ENCODE data around the gene ACAA1.

The ACAA1 gene

GRCh38 chr3:38118421-38119247 lies 18.3 kb downstream of the ACAA1 start:
- DNase-seq = no peak

- DNase-seq = no peak
Measured at GRCh38 chr3:38117748-38118420, 19.0 kb downstream of the ACAA1 start.

GRCh38 chr3:38117163-38117716 lies 19.7 kb downstream of the ACAA1 start:
- no peak for DNase-seq

GRCh38 chr3:38116471-38117162 lies 20.3 kb downstream of the ACAA1 start:
- DNase-seq = no peak

GRCh38 chr3:38115645-38116427 lies 21.1 kb downstream of the ACAA1 start:
- DNase-seq = no peak

- no peak for DNase-seq
Measured at GRCh38 chr3:38114875-38115644, 21.9 kb downstream of the ACAA1 start.

- no peak for DNase-seq
Measured at GRCh38 chr3:38114052-38114874, 22.7 kb downstream of the ACAA1 start.

- no peak for DNase-seq
Measured at GRCh38 chr3:38112378-38112761, 24.6 kb downstream of the ACAA1 start.

GRCh38 chr3:38111696-38112377 lies 25.1 kb downstream of the ACAA1 start:
- DNase-seq = no peak

- no peak for DNase-seq
Measured at GRCh38 chr3:38111201-38111600, 25.7 kb downstream of the ACAA1 start.

GRCh38 chr3:38110314-38111050 lies 26.4 kb downstream of the ACAA1 start:
- DNase-seq = no peak

- DNase-seq = no peak
Measured at GRCh38 chr3:38109580-38110313, 27.2 kb downstream of the ACAA1 start.

- DNase-seq = no peak
Measured at GRCh38 chr3:38108649-38109579, 28.0 kb downstream of the ACAA1 start.

- no peak for DNase-seq
Measured at GRCh38 chr3:38107911-38108648, 28.8 kb downstream of the ACAA1 start.

- no peak for DNase-seq
Measured at GRCh38 chr3:38105525-38105924, 31.4 kb downstream of the ACAA1 start.

- DNase-seq = no peak
Measured at GRCh38 chr3:38102444-38102814, 34.5 kb downstream of the ACAA1 start.
